Pons (tissue), 1 donor: ENCODE data around the gene TBATA.
A peak's percentile ranks its signal among the peaks of the same experiment; 100 is the strongest.

Experiments used
- DNase-seq: peaks from one replicate; pipeline ENCODE4 v3.0.0-alpha.2; 2016; ENCODE audit warnings: low spot score

Gene TBATA

DNA sequence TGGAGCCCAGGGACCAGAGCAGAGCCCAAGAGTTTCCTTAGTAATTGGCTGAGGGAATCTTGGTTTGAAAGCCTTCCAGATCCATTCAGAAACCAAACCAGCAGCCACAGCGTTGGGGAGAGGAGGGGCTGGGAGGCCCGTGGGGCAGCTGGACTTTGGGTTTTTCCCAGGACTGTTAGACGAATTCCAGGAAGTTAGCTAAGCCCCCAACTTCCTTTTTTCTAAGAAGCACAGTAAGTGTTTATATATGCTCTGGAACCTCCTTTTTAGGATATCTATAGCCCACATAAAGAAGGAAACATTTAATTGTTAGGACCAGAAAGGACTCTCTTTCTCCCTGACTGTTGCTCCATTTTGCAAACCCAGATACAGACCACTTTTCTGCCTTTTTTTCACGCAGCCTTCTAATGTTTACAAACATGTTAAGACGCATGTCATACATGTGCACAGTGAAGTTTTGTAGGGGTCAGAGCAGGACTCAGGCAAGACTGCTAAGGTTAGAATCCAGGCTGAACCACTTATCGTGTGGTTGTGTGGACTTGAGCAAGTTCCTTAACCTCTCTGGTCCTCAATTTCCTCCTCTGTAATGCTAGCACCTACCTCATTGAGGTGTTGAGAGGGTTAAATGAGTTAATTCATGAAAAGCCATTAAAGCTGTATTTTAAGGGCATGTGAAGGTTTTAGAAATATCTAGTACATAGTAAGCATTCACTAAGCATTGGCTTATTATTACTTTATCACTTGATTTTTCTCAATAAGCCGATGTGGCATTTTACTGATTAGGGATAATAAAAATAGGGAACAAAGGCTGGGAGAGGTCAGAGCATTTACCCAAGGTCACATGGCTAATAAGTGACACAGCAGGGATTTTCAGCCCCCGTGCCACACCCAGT is 42.4 kb downstream of the TBATA start:
- DNase-seq, result peak; percentile 25

DNA sequence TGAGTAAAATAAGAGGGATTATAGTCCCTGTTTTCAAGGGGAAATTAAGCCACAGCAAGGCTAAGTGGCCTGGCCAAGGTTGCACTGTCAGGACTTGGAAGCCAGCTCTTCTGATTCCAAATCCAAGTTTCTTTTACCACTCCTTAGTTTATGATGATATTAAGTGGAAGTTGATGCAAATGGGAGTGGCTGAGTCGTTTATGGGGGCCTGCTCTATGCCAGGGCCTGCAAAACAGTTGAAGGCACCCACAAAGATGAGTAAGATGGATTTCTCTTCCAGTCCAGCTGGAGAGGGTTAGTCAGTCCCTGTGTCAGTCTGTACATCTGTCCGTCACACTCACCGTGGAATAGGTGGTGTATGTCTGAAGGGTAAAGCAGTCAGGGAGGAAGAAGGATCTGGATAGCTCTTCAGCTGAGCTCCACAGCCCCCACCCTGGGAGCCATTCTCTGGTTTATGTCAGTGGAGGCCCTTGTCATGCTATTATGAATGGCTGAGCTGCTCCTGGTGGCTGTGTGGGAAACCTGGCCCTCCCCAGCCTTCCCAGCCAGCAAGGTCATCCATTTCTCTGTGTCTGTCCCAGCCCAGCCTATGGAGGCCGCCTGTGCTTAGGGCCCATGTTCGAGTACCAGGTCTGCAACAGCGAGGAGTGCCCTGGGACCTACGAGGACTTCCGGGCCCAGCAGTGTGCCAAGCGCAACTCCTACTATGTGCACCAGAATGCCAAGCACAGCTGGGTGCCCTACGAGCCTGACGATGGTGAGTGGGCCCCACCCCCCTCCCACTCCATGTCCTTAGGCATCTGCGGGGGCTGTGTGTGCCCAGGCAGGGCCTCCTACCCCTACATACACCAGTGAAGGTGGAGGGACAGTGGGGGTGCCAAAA is 44.5 kb downstream of the TBATA start:
- DNase-seq, result no peak

DNA sequence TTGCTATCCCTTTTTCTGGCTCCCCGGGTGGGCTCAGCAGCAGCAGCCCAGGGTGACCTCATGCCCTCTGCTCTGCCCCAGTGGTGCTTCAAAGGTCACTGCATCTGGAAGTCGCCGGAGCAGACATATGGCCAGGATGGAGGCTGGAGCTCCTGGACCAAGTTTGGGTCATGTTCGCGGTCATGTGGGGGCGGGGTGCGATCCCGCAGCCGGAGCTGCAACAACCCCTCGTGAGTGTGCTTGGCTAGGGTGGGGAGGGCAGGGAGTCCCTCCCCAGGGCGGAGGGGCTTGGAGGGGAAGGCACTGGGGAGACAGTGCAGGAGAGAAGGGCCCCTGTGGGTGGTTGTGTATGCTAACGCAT is 46.4 kb downstream of the TBATA start:
- DNase-seq, result no peak

- DNase-seq, result no peak
Measured at GRCh38 chr10:70738006-70738760, 47.0 kb downstream of the TBATA start.

- DNase-seq, result no peak
Measured at GRCh38 chr10:70737250-70737649, 47.9 kb downstream of the TBATA start.

- DNase-seq, result no peak
Measured at GRCh38 chr10:70736525-70736924, 48.7 kb downstream of the TBATA start.

DNA sequence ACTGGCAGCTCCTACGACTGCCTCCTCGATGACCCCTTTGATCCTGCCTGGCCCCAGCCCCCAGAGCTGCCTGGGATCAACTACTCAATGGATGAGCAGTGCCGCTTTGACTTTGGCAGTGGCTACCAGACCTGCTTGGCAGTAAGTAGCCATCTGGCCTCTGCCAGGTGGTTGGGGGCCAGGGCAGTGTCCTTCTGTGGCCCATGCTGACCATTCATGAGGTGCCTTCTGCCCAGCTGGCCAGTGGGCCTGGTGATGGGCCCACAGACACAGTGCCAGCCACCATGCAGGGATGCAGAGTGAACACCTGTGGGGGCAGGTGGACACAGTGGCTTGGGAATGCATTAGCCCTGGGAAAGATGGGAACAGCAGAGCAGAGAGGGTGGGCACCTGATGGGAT is 50.0 kb downstream of the TBATA start:
- DNase-seq, result no peak

DNA sequence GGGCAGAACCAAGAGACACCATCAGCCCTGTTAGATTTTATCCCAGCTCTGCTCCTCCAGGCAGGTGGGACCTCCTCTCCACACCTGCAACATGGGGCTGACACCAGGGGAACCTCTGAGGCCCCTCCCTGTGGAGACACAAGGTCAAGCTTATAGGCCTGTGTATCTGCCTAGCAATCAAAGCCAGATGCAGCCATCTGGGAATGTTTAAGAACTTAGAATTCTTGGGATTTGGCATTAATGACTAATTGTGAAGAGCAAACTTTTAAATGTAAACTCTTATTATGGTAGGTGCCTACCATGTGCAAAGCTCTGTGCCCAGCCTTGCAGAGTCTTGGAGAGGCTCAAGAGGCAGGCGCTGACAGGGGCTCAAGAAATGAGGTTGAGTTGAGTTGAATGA is 52.1 kb downstream of the TBATA start:
- DNase-seq, result no peak

- no peak for DNase-seq
Measured at GRCh38 chr10:70732569-70732968, 52.6 kb downstream of the TBATA start.

DNA sequence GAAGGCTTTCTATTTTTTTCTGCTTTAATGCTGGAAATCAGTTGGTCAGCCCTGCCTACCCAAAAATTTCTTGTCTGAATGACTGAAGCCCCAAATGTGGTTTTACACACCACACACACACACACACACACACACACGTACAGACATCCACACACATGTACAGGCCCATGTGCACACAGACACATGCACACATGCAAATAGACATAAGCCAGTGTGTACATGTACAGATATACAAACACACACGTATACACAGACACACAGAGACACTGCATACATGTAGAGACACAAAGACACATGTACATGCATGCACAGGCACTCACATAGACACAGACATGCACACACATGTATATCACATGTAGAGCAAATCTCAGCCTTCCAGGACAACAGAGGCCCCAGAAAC is 54.2 kb downstream of the TBATA start:
- DNase-seq, result no peak

- DNase-seq, result no peak
Measured at GRCh38 chr10:70729763-70730357, 55.3 kb downstream of the TBATA start.

DNA sequence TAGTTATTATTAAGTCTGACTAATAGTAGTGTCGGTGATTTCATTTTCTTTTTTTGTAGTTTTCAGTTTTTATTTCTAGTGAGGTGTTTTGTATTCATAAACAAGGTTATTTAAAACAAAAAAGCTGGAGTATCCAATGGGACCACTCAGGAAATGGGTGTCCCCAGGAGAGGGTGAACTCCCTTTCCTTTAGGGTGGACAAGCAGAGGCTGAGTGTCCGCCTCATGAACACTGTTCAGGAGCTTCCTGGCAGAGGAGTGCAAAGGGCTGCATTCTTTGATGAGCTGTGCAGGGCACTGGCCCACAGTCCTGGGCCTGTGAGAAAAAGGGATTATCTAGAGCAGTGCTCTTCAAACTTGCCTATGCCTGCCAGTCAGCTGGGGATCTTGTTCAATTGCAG is 56.8 kb downstream of the TBATA start:
- DNase-seq, result no peak

DNA sequence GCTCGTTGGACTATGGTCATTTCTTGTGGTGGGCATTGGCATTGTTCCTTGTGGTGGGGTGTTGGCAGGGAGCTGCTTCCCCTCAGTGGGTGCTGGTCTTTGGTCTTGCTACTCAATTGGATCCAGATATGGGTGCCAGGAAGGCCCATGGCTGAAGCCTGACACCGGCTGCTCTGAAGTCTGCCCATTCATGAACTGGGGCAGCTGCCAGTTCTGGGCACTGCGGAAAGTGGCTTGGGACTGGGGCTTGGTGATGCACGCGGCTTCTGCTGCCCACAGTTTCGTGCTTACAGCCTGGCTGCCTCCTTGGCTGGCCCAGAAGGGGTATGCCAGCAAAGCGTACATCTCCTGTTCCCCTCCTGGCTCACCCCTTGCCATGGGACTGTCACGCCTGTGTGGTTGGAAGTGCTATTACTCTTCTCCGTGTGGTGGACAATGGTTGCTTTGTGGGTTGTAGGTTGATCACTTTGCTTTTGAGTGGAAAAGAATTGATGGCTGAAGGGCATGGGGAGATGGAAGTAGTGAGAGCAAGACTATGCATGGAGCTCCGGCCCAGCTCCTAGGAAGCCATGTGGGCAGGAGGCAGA is 58.2 kb downstream of the TBATA start:
- peak; percentile 88 for DNase-seq

- DNase-seq, result no peak
Measured at GRCh38 chr10:70723771-70724170, 61.4 kb downstream of the TBATA start.

- DNase-seq, result no peak
Measured at GRCh38 chr10:70722820-70723424, 62.3 kb downstream of the TBATA start.
